Upper lobe of left lung (tissue), 4 donors: ENCODE measurements around the gene BORCS8.

ENCODE experiments used
- POLR2AphosphoS5 ChIP-seq, 2 donors: sonication (generic); formaldehyde crosslinking; IDR thresholded peaks; one replicate each; pipeline ENCODE4 v1.5.1; 2017; ENCODE audit warnings: antibody characterized with exemption in 2 of 2
- TF ChIP-seq, protein P1 (sequence below), 6 experiments: fragments of 450-650 bp in 4 of 6; fragments of 200-600 bp in 2 of 6; sonication (generic) in 2 of 6; IDR thresholded peaks; one replicate each; pipeline ENCODE4 v1.5.1; 2016 to 2019; ENCODE audit warnings: antibody characterized with exemption in 6 of 6

DNA sequence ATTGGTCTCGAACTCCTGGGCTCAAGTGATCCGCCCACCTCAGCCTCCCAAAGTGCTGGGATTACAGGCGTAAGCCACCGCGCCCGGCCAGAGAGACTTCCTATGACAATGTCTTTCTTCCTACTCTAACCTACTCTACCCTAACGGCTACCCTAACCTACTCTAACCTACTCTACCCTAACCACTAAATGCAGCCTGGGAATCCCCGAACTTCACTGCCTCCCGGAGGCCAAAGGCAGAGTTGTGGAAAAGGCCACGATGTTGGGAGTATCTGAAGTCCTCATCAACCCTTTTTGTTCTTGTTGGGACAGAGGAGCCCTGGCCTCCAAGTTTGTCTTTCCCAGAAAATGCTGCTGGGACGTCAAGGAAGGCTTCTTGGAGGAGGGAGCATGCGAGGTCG lies 12.2 kb upstream of the BORCS8 start:
- TF ChIP-seq, protein P1, sequence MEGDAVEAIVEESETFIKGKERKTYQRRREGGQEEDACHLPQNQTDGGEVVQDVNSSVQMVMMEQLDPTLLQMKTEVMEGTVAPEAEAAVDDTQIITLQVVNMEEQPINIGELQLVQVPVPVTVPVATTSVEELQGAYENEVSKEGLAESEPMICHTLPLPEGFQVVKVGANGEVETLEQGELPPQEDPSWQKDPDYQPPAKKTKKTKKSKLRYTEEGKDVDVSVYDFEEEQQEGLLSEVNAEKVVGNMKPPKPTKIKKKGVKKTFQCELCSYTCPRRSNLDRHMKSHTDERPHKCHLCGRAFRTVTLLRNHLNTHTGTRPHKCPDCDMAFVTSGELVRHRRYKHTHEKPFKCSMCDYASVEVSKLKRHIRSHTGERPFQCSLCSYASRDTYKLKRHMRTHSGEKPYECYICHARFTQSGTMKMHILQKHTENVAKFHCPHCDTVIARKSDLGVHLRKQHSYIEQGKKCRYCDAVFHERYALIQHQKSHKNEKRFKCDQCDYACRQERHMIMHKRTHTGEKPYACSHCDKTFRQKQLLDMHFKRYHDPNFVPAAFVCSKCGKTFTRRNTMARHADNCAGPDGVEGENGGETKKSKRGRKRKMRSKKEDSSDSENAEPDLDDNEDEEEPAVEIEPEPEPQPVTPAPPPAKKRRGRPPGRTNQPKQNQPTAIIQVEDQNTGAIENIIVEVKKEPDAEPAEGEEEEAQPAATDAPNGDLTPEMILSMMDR (IDR thresholded peaks at IDR 0.05) = no peak
- TF ChIP-seq POLR2AphosphoS5 (IDR thresholded peaks at IDR 0.05) = no peak
